ACC112 (cell line): Measurements from ENCODE around the gene LMF1.

Experiments used
- H2AFZ ChIP-seq: fragments of 200-600 bp; sonication (generic); one replicate; pipeline ENCODE4 v1.6.0; 2017; ENCODE audit warnings: antibody characterized with exemption, low read length; ENCODE audit not compliant: unreplicated experiment
- H3K27ac ChIP-seq: fragments of 200-600 bp; sonication (generic); 2 replicates; pipeline ENCODE4 v1.5.1; 2014; ENCODE audit warnings: low read depth, mild to moderate bottlenecking, antibody characterized with exemption, low read length, moderate library complexity
- H3K27me3 ChIP-seq: fragments of 200-600 bp; sonication (generic); 2 replicates; pipeline ENCODE4 v1.6.1; 2014; ENCODE audit warnings: mild to moderate bottlenecking, antibody characterized with exemption, low read length, moderate library complexity, mixed read lengths; ENCODE audit not compliant: insufficient read depth
- H3K36me3 ChIP-seq: fragments of 200-600 bp; sonication (generic); 2 replicates; pipeline ENCODE4 v1.6.1; 2016; ENCODE audit warnings: mild to moderate bottlenecking, antibody characterized with exemption, low read length, moderate library complexity, mixed read lengths; ENCODE audit not compliant: insufficient read depth
- H3K4me1 ChIP-seq: fragments of 200-600 bp; sonication (generic); one replicate; pipeline ENCODE4 v1.6.1; 2016; ENCODE audit warnings: low read length, mixed read lengths; ENCODE audit not compliant: insufficient read depth, unreplicated experiment, control insufficient read depth
- H3K4me3 ChIP-seq: fragments of 200-600 bp; sonication (generic); 2 replicates; pipeline ENCODE4 v1.5.1; 2014; ENCODE audit warnings: mild to moderate bottlenecking, low read depth, low read length
- H3K79me2 ChIP-seq: fragments of 200-600 bp; sonication (generic); one replicate; pipeline ENCODE4 v1.6.0; 2016; ENCODE audit warnings: low read length; ENCODE audit not compliant: control insufficient read depth, unreplicated experiment, insufficient read depth

The LMF1 gene

DNA sequence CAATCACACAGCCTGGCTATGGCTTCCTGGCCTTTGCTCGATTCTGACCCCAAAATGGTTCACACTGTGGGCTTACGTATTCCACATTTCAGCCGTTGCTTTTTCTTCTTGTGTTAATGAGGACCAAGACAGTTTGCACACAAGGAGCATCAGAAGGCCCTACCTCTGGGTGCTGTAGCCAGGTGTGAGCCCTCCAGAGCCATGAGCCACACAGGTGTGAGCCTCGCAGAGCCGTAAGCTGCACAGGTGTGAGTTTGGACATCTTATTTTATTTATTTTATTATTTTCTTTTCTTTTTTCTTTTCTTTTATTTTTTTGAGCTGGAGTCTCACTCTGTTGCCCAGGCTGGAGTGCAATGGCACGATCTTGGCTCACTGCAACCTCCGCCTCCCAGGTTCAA lies 70.6 kb downstream of the LMF1 start:
- no peaks in the 10 kb centered on the region for H3K79me2 ChIP-seq
- no peak overlapping the region for H3K4me3 ChIP-seq
- no peaks in the 10 kb centered on the region for H3K4me1 ChIP-seq
- no peaks in the 10 kb centered on the region for H3K36me3 ChIP-seq
- H3K27me3 ChIP-seq = no peaks in the 10 kb centered on the region
- H3K27ac ChIP-seq = no peak overlapping the region
- no peak overlapping the region for H2AFZ ChIP-seq

DNA sequence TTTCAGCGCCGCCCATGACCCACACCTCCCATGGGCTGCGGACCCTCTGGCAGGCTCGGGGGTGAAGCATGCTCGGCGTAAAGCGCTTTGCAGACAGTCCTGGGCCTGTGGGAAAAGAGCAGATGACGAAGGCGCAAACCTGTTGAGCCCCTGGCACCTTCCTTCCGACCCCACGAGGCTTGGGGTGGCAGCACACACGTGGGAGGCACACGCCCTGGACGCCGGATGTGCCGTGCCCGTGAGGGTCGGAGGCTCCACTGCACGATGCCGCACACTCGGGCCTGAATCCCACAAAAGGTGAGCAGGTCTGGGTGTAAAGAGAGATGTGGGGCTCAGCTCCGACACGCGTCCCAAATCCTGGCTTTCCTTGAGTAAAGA lies 71.1 kb downstream of the LMF1 start:
- Histone ChIP-seq H3K4me3 (no peak overlapping the region), H3K27me3 (no peaks in the 10 kb centered on the region), H3K79me2 (no peaks in the 10 kb centered on the region), H3K27ac (no peak overlapping the region), H3K36me3 (no peaks in the 10 kb centered on the region), H3K4me1 (no peaks in the 10 kb centered on the region), H2AFZ (no peak overlapping the region)

GRCh38 chr16:898761-899682 lies 71.8 kb downstream of the LMF1 start:
- Histone ChIP-seq H2AFZ (no peak overlapping the region), H3K4me3 (no peak overlapping the region), H3K36me3 (no peaks in the 10 kb centered on the region), H3K27ac (no peak overlapping the region), H3K4me1 (no peaks in the 10 kb centered on the region), H3K27me3 (no peaks in the 10 kb centered on the region), H3K79me2 (no peaks in the 10 kb centered on the region)

GRCh38 chr16:898216-898615 lies 72.6 kb downstream of the LMF1 start:
- Histone ChIP-seq H3K27me3 (no peaks in the 10 kb centered on the region), H3K4me3 (no peak overlapping the region), H3K4me1 (no peaks in the 10 kb centered on the region), H3K36me3 (no peaks in the 10 kb centered on the region), H2AFZ (no peak overlapping the region), H3K27ac (no peak overlapping the region), H3K79me2 (no peaks in the 10 kb centered on the region)

DNA sequence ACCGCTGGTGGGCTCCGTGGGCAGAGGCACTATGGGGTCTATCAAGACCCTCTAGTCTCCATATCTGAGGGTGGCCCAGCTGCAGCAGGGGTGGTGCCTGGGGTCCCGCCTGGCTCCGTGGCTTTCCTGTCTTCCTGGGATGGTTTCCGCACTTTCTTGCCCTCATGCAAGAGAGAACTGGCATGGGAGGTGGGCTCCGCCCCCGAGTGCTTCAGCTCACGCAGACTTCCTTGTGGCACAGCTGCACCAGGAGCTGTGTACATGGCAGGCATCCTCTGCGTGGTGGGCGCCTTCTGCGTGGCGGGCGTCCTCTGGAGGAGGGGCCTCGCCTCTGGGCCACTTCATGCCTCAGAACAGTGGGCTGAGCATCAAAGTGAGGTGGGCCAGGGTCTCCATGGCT lies 73.1 kb downstream of the LMF1 start:
- no peaks in the 10 kb centered on the region for H3K27me3 ChIP-seq

GRCh38 chr16:897200-897543 lies 73.6 kb downstream of the LMF1 start:
- H3K36me3 ChIP-seq = no peaks in the 10 kb centered on the region
- H3K79me2 ChIP-seq = no peaks in the 10 kb centered on the region
- no peak overlapping the region for H3K27ac ChIP-seq
- no peak overlapping the region for H3K4me3 ChIP-seq
- no peak overlapping the region for H2AFZ ChIP-seq
- no peaks in the 10 kb centered on the region for H3K4me1 ChIP-seq
- H3K27me3 ChIP-seq = no peaks in the 10 kb centered on the region

More for the DNA sequence above, 73.1 kb downstream of the LMF1 start:
- Histone ChIP-seq H2AFZ (no peak overlapping the region), H3K27ac (no peak overlapping the region), H3K36me3 (no peaks in the 10 kb centered on the region), H3K4me1 (no peaks in the 10 kb centered on the region), H3K4me3 (no peak overlapping the region), H3K79me2 (no peaks in the 10 kb centered on the region)

GRCh38 chr16:896261-897199 lies 74.3 kb downstream of the LMF1 start:
- Histone ChIP-seq H3K4me3 (no peak overlapping the region), H3K27ac (no peak overlapping the region), H3K79me2 (no peaks in the 10 kb centered on the region), H3K27me3 (no peaks in the 10 kb centered on the region), H2AFZ (no peak overlapping the region), H3K36me3 (no peaks in the 10 kb centered on the region), H3K4me1 (no peaks in the 10 kb centered on the region)

GRCh38 chr16:895371-895770 lies 75.4 kb downstream of the LMF1 start:
- no peaks in the 10 kb centered on the region for H3K79me2 ChIP-seq
- no peak overlapping the region for H3K27ac ChIP-seq
- no peak overlapping the region for H3K4me3 ChIP-seq
- H3K27me3 ChIP-seq = no peaks in the 10 kb centered on the region
- no peak overlapping the region for H2AFZ ChIP-seq
- no peaks in the 10 kb centered on the region for H3K4me1 ChIP-seq
- no peaks in the 10 kb centered on the region for H3K36me3 ChIP-seq

DNA sequence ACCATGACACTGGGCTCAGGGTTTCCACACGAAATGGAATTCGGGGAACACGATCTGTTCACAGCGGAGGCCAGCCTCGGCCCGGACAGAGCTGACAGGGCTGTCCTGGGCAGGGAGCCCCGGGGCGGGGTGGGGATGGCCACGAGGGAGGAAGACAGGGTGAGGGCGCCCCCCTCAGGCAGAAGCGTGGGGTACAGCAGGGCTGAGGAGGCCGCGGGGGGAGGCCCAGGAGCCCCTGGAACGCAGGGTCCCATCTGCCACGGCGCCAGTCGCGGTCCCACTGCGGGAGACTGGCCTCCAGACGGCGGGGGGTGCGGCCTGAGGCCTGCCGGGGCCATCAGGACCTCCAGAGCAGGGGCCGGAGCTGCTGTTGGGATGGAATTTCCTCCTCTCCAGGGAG lies 75.9 kb downstream of the LMF1 start:
- Histone ChIP-seq H3K27ac (no peak overlapping the region), H3K27me3 (no peaks in the 10 kb centered on the region), H3K4me1 (no peaks in the 10 kb centered on the region), H3K4me3 (no peak overlapping the region), H3K36me3 (no peaks in the 10 kb centered on the region), H3K79me2 (no peaks in the 10 kb centered on the region), H2AFZ (no peak overlapping the region)

- H3K4me3 ChIP-seq = no peak overlapping the region
- H3K27me3 ChIP-seq = no peaks in the 10 kb centered on the region
- H3K4me1 ChIP-seq = no peaks in the 10 kb centered on the region
- H3K79me2 ChIP-seq = no peaks in the 10 kb centered on the region
- H3K36me3 ChIP-seq = no peaks in the 10 kb centered on the region
- no peak overlapping the region for H3K27ac ChIP-seq
- no peak overlapping the region for H2AFZ ChIP-seq
Observed at GRCh38 chr16:894136-894535, 76.6 kb downstream of the LMF1 start.
